Astrocyte of the spinal cord (primary cell): ENCODE data around the gene OR6C68.

ENCODE experiments used
- DNase-seq: peaks from one replicate; pipeline ENCODE4 v3.0.0; 2011; ENCODE audit warnings: low read depth, low spot score
- H3K4me3 ChIP-seq: 2 replicates; pipeline ENCODE4 v1.5.1; 2011; ENCODE audit warnings: low read depth, mild to moderate bottlenecking, low read length, moderate library complexity
- CTCF ChIP-seq: IDR thresholded peaks from 2 replicates; pipeline ENCODE4 v1.5.1; 2012; ENCODE audit warnings: low read depth, mild to moderate bottlenecking, low read length, inconsistent platforms
- in situ Hi-C: cut with HindIII; loops from 2 replicates; pipeline ENCODE4 v1.10.0; 2017; ENCODE audit warnings: low sequenced_read_pairs

The OR6C68 gene

GRCh38 chr12:55499810-55500252 is 7.7 kb downstream of the OR6C68 start:
- H3K4me3 ChIP-seq, result no peak overlapping the region
- in situ Hi-C loops, result no loop called here
- DNase-seq, result no peak
- no peak for TF ChIP-seq CTCF

GRCh38 chr12:55501601-55502000 is 9.4 kb downstream of the OR6C68 start:
- in situ Hi-C loops, result no loop called here
- H3K4me3 ChIP-seq, result no peak overlapping the region
- no peak for TF ChIP-seq CTCF
- no peak for DNase-seq

GRCh38 chr12:55515696-55516095 is 23.5 kb downstream of the OR6C68 start:
- in situ Hi-C loops, result no loop called here
- no peak overlapping the region for H3K4me3 ChIP-seq
- TF ChIP-seq CTCF, result no peak
- no peak for DNase-seq

GRCh38 chr12:55516391-55516790 is 24.2 kb downstream of the OR6C68 start:
- DNase-seq, result no peak

More at GRCh38 chr12:55516391-55516790, 24.2 kb downstream of the OR6C68 start:
- no peak overlapping the region for H3K4me3 ChIP-seq
- in situ Hi-C loops, result no loop called here
- no peak for TF ChIP-seq CTCF
